ENCODE data around the gene BAD. TPM values are rescaled to one million over a fixed set of nuclear protein-coding genes. Genes with fewer than 3 reads are reported as not detected.
"Not testable (repeated sequence)": the region's sequence is repeated elsewhere in the genome, so short reads cannot be mapped to it uniquely, and the experiment has no call there.

BAD gene
- 154 and 158 TPM in 2 replicates for total RNA-seq (2014; rRNA removed; shearing (Covaris generic))

GRCh38 chr11:64284048-64284961 lies at the start of gene BAD:
Gene BAD (minus strand): TSS chr11:64284665. CDS start chr11:64284368, 297 bp downstream.
- H3K4me1 ChIP-seq (replicated peaks) = peaks cover 20% of the 10 kb centered on the region

GRCh38 chr11:64333556-64333955 lies 49.1 kb upstream of the BAD start:
- no peak overlapping the region for H3K4me3 ChIP-seq
- H3K27me3 ChIP-seq (replicated peaks) = no peaks in the 10 kb centered on the region
- peaks cover 18% of the 10 kb centered on the region for H3K4me1 ChIP-seq (replicated peaks)
- no peak overlapping the region for H3K27ac ChIP-seq
- no peaks in the 10 kb centered on the region for H3K9me3 ChIP-seq (replicated peaks)
- no peaks in the 10 kb centered on the region for H3K36me3 ChIP-seq
- DNase-seq (ENCODE audit: low read depth in 1 of 2, low spot score in 2 of 2) = no peak

More at GRCh38 chr11:64284048-64284961, at the start of gene BAD:
- H3K4me3 ChIP-seq = peak within 1 kb of the TSS; percentile 95
- H3K27ac ChIP-seq = peak within 1 kb of the TSS; percentile 77
- no peaks in the 10 kb centered on the region for H3K9me3 ChIP-seq (replicated peaks)
- H3K27me3 ChIP-seq (replicated peaks) = no peaks in the 10 kb centered on the region
- peaks cover 25% of the 10 kb centered on the region for H3K36me3 ChIP-seq
- DNase-seq (ENCODE audit: low read depth in 1 of 2, low spot score in 2 of 2) = peak; percentile 97

- Histone ChIP-seq H3K27me3 (replicated peaks) (no peaks in the 10 kb centered on the region), H3K27ac (no peak overlapping the region), H3K36me3 (no peaks in the 10 kb centered on the region), H3K9me3 (replicated peaks) (no peaks in the 10 kb centered on the region), H3K4me3 (no peak overlapping the region), H3K4me1 (replicated peaks) (peaks cover 18% of the 10 kb centered on the region)
- DNase-seq (ENCODE audit: low read depth in 1 of 2, low spot score in 2 of 2) = peak; percentile 68 to 92
These were observed 47.3 kb upstream of the BAD start for GRCh38 chr11:64331569-64332371.

GRCh38 chr11:64330888-64331287 lies 46.4 kb upstream of the BAD start:
- no peaks in the 10 kb centered on the region for H3K27me3 ChIP-seq (replicated peaks)
- H3K4me1 ChIP-seq (replicated peaks) = peaks cover 18% of the 10 kb centered on the region
- no peak overlapping the region for H3K27ac ChIP-seq
- H3K36me3 ChIP-seq = no peaks in the 10 kb centered on the region
- no peak overlapping the region for H3K4me3 ChIP-seq
- DNase-seq (ENCODE audit: low read depth in 1 of 2, low spot score in 2 of 2) = no peak
- no peaks in the 10 kb centered on the region for H3K9me3 ChIP-seq (replicated peaks)

GRCh38 chr11:64327993-64328392 lies 43.5 kb upstream of the BAD start:
- H3K4me1 ChIP-seq (replicated peaks) = peaks cover 9% of the 10 kb centered on the region
- no peak overlapping the region for H3K4me3 ChIP-seq
- DNase-seq (ENCODE audit: low read depth in 1 of 2, low spot score in 2 of 2) = no peak
- no peaks in the 10 kb centered on the region for H3K27me3 ChIP-seq (replicated peaks)
- no peaks in the 10 kb centered on the region for H3K9me3 ChIP-seq (replicated peaks)
- H3K27ac ChIP-seq = no peak overlapping the region
- H3K36me3 ChIP-seq = peaks cover under 1% of the 10 kb centered on the region

- no peak for DNase-seq (ENCODE audit: low read depth in 1 of 2, low spot score in 2 of 2)
- Histone ChIP-seq H3K27me3 (replicated peaks) (no peaks in the 10 kb centered on the region), H3K27ac (no peak overlapping the region), H3K4me1 (replicated peaks) (peaks cover 9% of the 10 kb centered on the region), H3K36me3 (peaks cover 6% of the 10 kb centered on the region), H3K9me3 (replicated peaks) (no peaks in the 10 kb centered on the region), H3K4me3 (no peak overlapping the region)
These were observed 42.9 kb upstream of the BAD start for GRCh38 chr11:64327375-64327774.

GRCh38 chr11:64324692-64325469 lies 40.4 kb upstream of the BAD start:
- DNase-seq (ENCODE audit: low read depth in 1 of 2, low spot score in 2 of 2) = no peak
- no peaks in the 10 kb centered on the region for H3K27me3 ChIP-seq (replicated peaks)
- peaks cover 10% of the 10 kb centered on the region for H3K4me1 ChIP-seq (replicated peaks)
- H3K36me3 ChIP-seq = peaks cover 11% of the 10 kb centered on the region
- H3K9me3 ChIP-seq (replicated peaks) = no peaks in the 10 kb centered on the region
- H3K4me3 ChIP-seq = no peak overlapping the region
- H3K27ac ChIP-seq = no peak overlapping the region

- H3K4me3 ChIP-seq; H3K27ac ChIP-seq; H3K9me3 ChIP-seq (replicated peaks); DNase-seq (ENCODE audit: low read depth in 1 of 2, low spot score in 2 of 2); H3K27me3 ChIP-seq (replicated peaks): not testable (repeated sequence)
- H3K36me3 ChIP-seq = peaks cover 11% of the 10 kb centered on the region
- peaks cover 13% of the 10 kb centered on the region for H3K4me1 ChIP-seq (replicated peaks)
These were observed 39.5 kb upstream of the BAD start for GRCh38 chr11:64323984-64324383.

GRCh38 chr11:64323373-64323772 lies 38.9 kb upstream of the BAD start:
- DNase-seq (ENCODE audit: low read depth in 1 of 2, low spot score in 2 of 2) = no peak
- Histone ChIP-seq H3K27ac (no peak overlapping the region), H3K9me3 (replicated peaks) (no peaks in the 10 kb centered on the region), H3K4me3 (no peak overlapping the region), H3K4me1 (replicated peaks) (peaks cover 15% of the 10 kb centered on the region), H3K36me3 (peaks cover 11% of the 10 kb centered on the region), H3K27me3 (replicated peaks) (no peaks in the 10 kb centered on the region)

GRCh38 chr11:64322925-64323260 lies 38.4 kb upstream of the BAD start:
- no peaks in the 10 kb centered on the region for H3K9me3 ChIP-seq (replicated peaks)
- DNase-seq (ENCODE audit: low read depth in 1 of 2, low spot score in 2 of 2) = no peak
- H3K36me3 ChIP-seq = peaks cover 11% of the 10 kb centered on the region
- peaks cover 15% of the 10 kb centered on the region for H3K4me1 ChIP-seq (replicated peaks)
- no peak overlapping the region for H3K27ac ChIP-seq
- H3K4me3 ChIP-seq = no peak overlapping the region
- no peaks in the 10 kb centered on the region for H3K27me3 ChIP-seq (replicated peaks)

- H3K9me3 ChIP-seq (replicated peaks) = no peaks in the 10 kb centered on the region
- peak; percentile 66 to 75 for DNase-seq (ENCODE audit: low read depth in 1 of 2, low spot score in 2 of 2)
- peaks cover 19% of the 10 kb centered on the region for H3K4me1 ChIP-seq (replicated peaks)
- no peaks in the 10 kb centered on the region for H3K27me3 ChIP-seq (replicated peaks)
- no peak overlapping the region for H3K4me3 ChIP-seq
- H3K27ac ChIP-seq = no peak overlapping the region
- H3K36me3 ChIP-seq = peaks cover 19% of the 10 kb centered on the region
These were observed 37.1 kb upstream of the BAD start for GRCh38 chr11:64321533-64321932.

- Histone ChIP-seq H3K36me3 (peaks cover 24% of the 10 kb centered on the region), H3K9me3 (replicated peaks) (no peaks in the 10 kb centered on the region), H3K4me3 (no peak overlapping the region), H3K27ac (no peak overlapping the region), H3K4me1 (replicated peaks) (peaks cover 20% of the 10 kb centered on the region), H3K27me3 (replicated peaks) (no peaks in the 10 kb centered on the region)
- no peak for DNase-seq (ENCODE audit: low read depth in 1 of 2, low spot score in 2 of 2)
These were observed 36.6 kb upstream of the BAD start for GRCh38 chr11:64321026-64321425.

- H3K4me1 ChIP-seq (replicated peaks) = peaks cover 20% of the 10 kb centered on the region
- no peak overlapping the region for H3K4me3 ChIP-seq
- no peak overlapping the region for H3K27ac ChIP-seq
- DNase-seq (ENCODE audit: low read depth in 1 of 2, low spot score in 2 of 2) = no peak
- H3K9me3 ChIP-seq (replicated peaks) = no peaks in the 10 kb centered on the region
- peaks cover 27% of the 10 kb centered on the region for H3K36me3 ChIP-seq
- no peaks in the 10 kb centered on the region for H3K27me3 ChIP-seq (replicated peaks)
These were observed 36.1 kb upstream of the BAD start for GRCh38 chr11:64320556-64320955.
